Ramos (cell line): ENCODE results near the gene TLK1.
"Not testable (repeated sequence)": the region's sequence is repeated elsewhere in the genome, so short reads cannot be mapped to it uniquely, and the experiment has no call there.

ENCODE experiments used
- in situ Hi-C: fragments of 300-500 bp; cut with MboI; formaldehyde crosslinking; loops from one replicate; pipeline ENCODE4 v1.14.3; 2022; ENCODE audit warnings: low sequenced_read_pairs; ENCODE audit not compliant: unreplicated experiment

The TLK1 gene

GRCh38 chr2:171088057-171088834 is 72.4 kb downstream of the TLK1 start:
- in situ Hi-C loops = no loop called here

DNA sequence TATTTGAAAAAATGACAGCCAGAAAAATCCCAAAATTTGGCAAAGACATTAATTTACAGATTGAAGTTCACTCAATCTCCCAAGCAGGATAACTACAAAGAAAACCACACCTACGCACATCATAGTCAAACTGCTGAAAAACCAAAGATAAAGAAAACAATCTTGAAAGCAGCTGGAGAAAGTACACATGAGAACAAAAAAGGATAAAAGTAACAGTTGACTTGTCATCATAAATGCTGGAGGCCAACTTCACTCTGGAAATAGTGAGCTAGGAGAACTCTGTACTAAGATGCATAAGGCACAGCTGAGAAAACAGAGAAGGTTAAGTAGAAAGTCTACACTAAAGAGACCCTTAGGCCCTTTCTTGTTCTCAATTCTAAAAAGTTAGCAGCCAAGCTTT is 73.1 kb downstream of the TLK1 start:
- in situ Hi-C loops = no loop called here

DNA sequence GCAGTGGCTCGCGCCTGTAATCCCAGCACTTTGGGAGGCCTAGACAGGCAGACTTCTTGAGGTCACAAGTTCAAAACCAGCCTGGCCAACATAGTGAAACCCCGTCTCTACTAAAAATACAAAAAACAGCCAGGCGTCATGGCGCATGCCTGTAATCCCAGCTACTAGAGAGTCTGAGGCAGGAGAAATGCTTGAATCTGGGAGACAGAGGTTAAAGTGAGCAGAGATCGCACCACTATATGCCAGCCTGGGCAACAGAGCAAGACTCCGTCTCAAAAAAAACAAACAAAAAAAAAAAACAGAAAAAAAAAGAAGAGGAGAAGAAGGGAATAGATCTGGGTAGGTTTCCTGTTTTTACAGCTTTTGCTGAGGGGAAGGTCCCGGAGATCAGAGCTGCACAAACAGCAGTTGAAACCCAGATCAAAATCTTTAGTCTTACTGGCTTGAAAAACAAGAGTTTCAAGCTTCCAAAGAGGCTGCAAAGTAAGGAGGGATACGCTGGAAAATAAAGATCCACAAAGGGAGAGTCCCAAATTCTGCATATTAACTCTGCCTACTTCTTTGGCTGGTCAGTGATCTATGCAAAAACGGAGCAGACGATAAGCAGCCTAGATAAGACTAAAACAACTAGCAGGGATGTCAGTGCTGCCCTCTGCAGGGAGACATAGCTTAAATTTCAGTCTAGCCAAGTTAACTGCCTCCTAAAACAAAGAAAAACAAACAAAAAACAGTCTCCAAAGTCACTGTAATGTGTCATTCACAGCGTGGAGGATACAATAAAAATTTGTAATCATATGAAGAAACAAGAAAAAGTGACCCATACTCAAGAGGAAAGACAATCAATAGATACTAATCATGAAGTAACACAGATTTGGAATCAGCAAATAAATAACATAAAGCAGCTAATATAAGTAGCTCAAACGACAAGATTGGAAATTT is 74.1 kb downstream of the TLK1 start:
- in situ Hi-C loops = no loop called here

DNA sequence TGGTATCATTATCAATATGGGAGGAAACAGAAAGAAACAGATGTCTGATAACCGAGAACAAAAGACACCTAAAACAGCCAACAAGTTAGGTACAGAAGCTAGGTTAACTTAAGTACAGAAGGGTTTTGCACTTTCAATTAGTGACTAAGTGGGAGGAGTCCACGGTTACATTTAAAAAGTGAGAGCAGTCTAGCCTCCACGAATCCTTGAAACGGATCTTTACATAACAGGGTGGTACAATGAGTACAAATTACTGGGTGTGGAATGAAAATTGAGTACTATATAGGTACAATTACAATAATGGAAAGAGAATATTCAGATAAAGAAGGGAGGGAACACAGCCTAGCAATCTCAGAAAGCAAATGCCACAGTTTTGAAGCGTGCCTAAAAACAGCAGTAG is 76.6 kb downstream of the TLK1 start:
- in situ Hi-C loops = no loop called here

DNA sequence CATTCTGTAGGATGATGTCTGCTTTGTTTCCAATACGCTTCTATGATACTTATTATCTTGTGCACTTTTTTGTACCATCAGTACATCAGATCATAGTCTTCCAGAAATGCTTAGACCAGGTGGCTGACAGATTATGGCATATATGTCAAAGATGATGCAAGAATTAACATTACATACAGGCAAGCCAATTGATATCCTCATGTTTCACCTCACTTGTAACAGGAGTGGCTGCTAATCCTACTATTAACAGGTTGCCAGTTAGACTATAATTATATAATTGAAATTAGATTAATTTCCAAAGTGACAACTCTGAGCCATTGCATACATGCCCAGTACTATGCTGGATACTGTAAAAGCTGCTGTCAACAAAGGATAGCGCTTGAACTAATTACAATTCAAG is 77.2 kb downstream of the TLK1 start:
- in situ Hi-C loops = no loop called here

GRCh38 chr2:171081649-171082111 is 79.0 kb downstream of the TLK1 start:
- in situ Hi-C loops = no loop called here

DNA sequence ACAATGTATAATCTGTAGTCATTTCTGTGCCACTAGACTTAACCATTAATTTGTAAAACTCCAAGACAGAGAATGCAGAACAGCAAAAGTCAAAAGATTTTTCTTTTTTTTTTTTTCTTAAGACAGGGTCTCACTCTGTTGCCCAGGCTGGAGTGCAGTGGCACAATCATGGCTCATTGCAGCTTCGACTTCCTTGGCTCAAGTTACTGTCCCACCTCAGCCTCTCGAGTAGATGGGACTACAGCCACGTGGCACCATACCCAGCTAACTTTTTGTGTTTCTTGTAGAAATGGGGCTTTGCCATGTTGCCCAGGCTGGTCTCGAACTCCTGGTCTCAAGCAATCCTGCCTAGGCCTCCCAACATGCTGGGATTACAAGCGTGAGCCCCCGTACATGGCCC is 80.1 kb downstream of the TLK1 start:
- in situ Hi-C loops = no loop called here

- in situ Hi-C loops = not testable (repeated sequence)
Measured at GRCh38 chr2:171076422-171076821, 84.3 kb downstream of the TLK1 start.

GRCh38 chr2:171072164-171072563 is 88.5 kb downstream of the TLK1 start:
- in situ Hi-C loops = no loop called here

- in situ Hi-C loops = no loop called here
Measured at GRCh38 chr2:171069286-171069956, 91.3 kb downstream of the TLK1 start.

GRCh38 chr2:171066110-171066509 is 94.6 kb downstream of the TLK1 start:
- in situ Hi-C loops = no loop called here

DNA sequence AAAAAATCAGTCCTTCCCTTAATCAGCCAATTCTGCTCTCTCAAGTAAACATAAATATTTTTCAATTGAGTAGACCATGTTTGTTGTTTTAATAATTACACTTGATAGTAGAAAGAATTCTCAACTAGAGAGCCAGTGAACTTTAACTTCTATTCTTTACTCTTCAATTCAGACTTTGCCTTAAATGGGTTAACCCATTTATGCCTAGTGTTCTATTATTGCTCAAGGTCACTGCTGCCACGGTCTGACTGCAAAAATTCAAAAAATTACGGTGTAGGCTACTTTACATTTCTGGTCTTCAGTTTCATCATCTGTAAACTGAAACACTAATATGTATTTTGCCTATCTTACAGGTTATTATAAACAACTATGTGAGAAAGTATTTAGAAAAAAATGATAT is 103.1 kb downstream of the TLK1 start:
- in situ Hi-C loops = no loop called here

GRCh38 chr2:171056307-171056706 is 104.4 kb downstream of the TLK1 start:
- in situ Hi-C loops = no loop called here

DNA sequence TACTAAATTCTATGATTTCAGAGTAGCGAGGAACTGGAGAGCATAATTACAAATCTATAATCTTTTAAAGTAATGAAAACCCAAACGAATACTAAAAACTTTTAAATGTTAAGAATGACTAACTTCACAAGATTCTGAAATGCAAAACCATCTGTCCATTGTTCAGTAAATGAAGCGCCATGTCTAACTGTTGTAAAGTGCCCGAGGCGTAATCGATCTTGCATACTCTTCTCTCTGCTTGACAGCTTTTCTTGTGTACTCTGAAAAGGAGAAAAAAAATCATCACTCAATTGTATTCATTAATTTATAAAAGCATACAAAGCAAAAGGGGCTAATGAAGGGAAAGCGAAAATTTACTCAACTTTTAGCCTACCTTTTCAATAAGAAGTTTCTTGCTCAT is 111.0 kb downstream of the TLK1 start:
- in situ Hi-C loops = no loop called here

- in situ Hi-C loops = no loop called here
Measured at GRCh38 chr2:171046048-171046560, 114.6 kb downstream of the TLK1 start.

DNA sequence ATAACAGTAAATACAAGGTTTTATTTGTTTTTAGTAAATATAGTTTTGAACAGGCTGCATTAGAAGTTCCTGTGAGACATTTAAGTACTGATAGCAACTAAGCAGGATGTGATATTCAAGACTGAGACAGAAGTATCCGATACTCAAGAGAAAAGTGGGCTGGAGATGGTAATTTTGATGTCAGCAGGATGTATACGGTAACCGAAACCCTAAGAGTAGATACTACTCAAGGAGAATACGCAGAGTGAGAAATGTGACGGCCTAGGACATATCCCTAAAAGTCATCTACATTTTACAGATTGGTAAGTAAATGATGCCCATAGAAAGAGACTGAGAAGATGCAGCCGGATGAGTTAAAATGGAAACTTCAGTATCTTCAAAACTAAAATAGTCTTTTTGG is 116.3 kb downstream of the TLK1 start:
- in situ Hi-C loops = no loop called here

- in situ Hi-C loops = no loop called here
Measured at GRCh38 chr2:171042253-171042969, 118.3 kb downstream of the TLK1 start.

DNA sequence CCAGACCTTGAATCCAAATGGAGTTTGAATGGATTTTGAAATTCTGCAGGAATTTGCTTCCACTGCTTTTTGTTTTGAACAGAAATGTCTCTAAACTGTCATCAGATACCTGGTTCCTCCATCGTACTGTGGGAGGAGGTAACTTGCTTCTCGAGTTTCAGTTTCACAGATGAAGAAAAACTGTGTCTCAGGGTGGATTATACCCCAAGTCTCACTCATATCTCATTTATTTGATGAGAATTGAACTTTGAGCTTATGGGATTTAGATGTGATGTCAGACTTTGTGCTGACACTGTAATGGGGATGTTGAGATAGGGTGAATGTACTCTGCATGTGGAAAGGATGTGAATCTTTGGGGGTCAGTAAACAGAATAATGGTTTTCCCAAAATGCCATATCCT is 124.2 kb downstream of the TLK1 start:
- in situ Hi-C loops = no loop called here

GRCh38 chr2:171034315-171034714 is 126.4 kb downstream of the TLK1 start:
- in situ Hi-C loops = no loop called here

- in situ Hi-C loops = no loop called here
Measured at GRCh38 chr2:171025214-171025613, 135.5 kb downstream of the TLK1 start.
